ENCODE data around the gene SMG1. TPM values are rescaled to one million over a fixed set of nuclear protein-coding genes. Genes with fewer than 3 reads are reported as not detected.

Gene SMG1
- total RNA-seq, 2 experiments from 2014 or later: 128 to 137 TPM

- peak within 1 kb of the TSS; percentile 98 for H3K27ac Mint-ChIP-seq
- H3K9me3 Mint-ChIP-seq: no peaks in the 10 kb centered on the region
- peaks cover 55% of the 10 kb centered on the region for H3K36me3 Mint-ChIP-seq (ENCODE audit: low read depth)
- no peaks in the 10 kb centered on the region for H3K27me3 Mint-ChIP-seq
- ChIA-PET CTCF (interaction anchor here (0.5 to 7.2 kb wide), 28 partner anchors 11 to 1567 kb away, joined by 3 to 86 read pairs (median 4); partner anchors contain the start of gene RPS15A), POLR2A (interaction anchor here (0.6 to 1.6 kb wide), 6 partner anchors 11 to 266 kb away, joined by 3 to 34 read pairs (median 4); partner anchors contain the start of genes COQ7 and RPS15A)
- peak within 1 kb of the TSS; percentile 99 for H3K4me3 Mint-ChIP-seq
- H3K4me1 Mint-ChIP-seq: peaks cover 73% of the 10 kb centered on the region
- peak; percentile 98 for DNase-seq
Observed at GRCh38 chr16:18801145-18801972, 124.8 kb downstream of the SMG1 start, which contains the start of gene ARL6IP1. Gene ARL6IP1 (minus strand): TSS chr16:18801549. CDS start chr16:18801466, 83 bp downstream.

- Mint-ChIP-seq H3K36me3 (ENCODE audit: low read depth) (peaks cover 55% of the 10 kb centered on the region), H3K9me3 (no peaks in the 10 kb centered on the region), H3K27me3 (no peaks in the 10 kb centered on the region), H3K4me3 (peak overlapping the region; percentile 99), H3K27ac (peak overlapping the region; percentile 98), H3K4me1 (peaks cover 72% of the 10 kb centered on the region)
- peak; percentile 18 for DNase-seq
- ChIA-PET CTCF (interaction anchor here (0.5 to 7.2 kb wide), 7 partner anchors 11 to 1567 kb away, joined by 4 to 86 read pairs (median 11); partner anchors contain the start of gene RPS15A), POLR2A (no interaction called here)
Observed at GRCh38 chr16:18800775-18801144, 125.4 kb downstream of the SMG1 start.

GRCh38 chr16:18800293-18800692 lies 125.9 kb downstream of the SMG1 start:
- Mint-ChIP-seq H3K4me3 (peak overlapping the region; percentile 99), H3K9me3 (no peaks in the 10 kb centered on the region), H3K4me1 (peaks cover 69% of the 10 kb centered on the region), H3K27ac (peak overlapping the region; percentile 98), H3K36me3 (ENCODE audit: low read depth) (peaks cover 57% of the 10 kb centered on the region), H3K27me3 (no peaks in the 10 kb centered on the region)
- POLR2A ChIA-PET: no interaction called here
- no peak for DNase-seq
- CTCF ChIA-PET: interaction anchor here (2.4 to 7.2 kb wide), 3 partner anchors 10 to 47 kb away, joined by 11 to 86 read pairs (median 13); partner anchors contain the start of gene RPS15A

GRCh38 chr16:18799500-18799899 lies 126.7 kb downstream of the SMG1 start:
- no peaks in the 10 kb centered on the region for H3K27me3 Mint-ChIP-seq
- ChIA-PET CTCF (interaction anchor here (1.4 to 7.2 kb wide), 2 partner anchors 9 to 66 kb away, joined by 3 to 86 read pairs; partner anchors contain the start of gene RPS15A), POLR2A (no interaction called here)
- DNase-seq: no peak
- H3K4me1 Mint-ChIP-seq: peaks cover 61% of the 10 kb centered on the region
- peak overlapping the region; percentile 99 for H3K4me3 Mint-ChIP-seq
- H3K9me3 Mint-ChIP-seq: no peaks in the 10 kb centered on the region
- peak overlapping the region; percentile 98 for H3K27ac Mint-ChIP-seq
- peaks cover 60% of the 10 kb centered on the region for H3K36me3 Mint-ChIP-seq (ENCODE audit: low read depth)

GRCh38 chr16:18797746-18798145 lies 128.5 kb downstream of the SMG1 start:
- peaks cover 52% of the 10 kb centered on the region for H3K4me1 Mint-ChIP-seq

GRCh38 chr16:18796377-18796776 lies 129.8 kb downstream of the SMG1 start:
- Mint-ChIP-seq H3K9me3 (no peaks in the 10 kb centered on the region), H3K36me3 (ENCODE audit: low read depth) (peaks cover 76% of the 10 kb centered on the region), H3K27ac (peak overlapping the region; percentile 50), H3K4me1 (peaks cover 52% of the 10 kb centered on the region), H3K27me3 (no peaks in the 10 kb centered on the region), H3K4me3 (no peak overlapping the region)
- no peak for DNase-seq
- ChIA-PET CTCF (no interaction called here), POLR2A (no interaction called here)

More at GRCh38 chr16:18797746-18798145, 128.5 kb downstream of the SMG1 start:
- no peak overlapping the region for H3K27ac Mint-ChIP-seq
- ChIA-PET POLR2A (no interaction called here), CTCF (interaction anchor here (7.2 kb wide), 1 partner anchor 8 kb away, joined by 86 read pairs; the partner anchor contains the start of gene RPS15A)
- DNase-seq: no peak
- no peak overlapping the region for H3K4me3 Mint-ChIP-seq
- peaks cover 66% of the 10 kb centered on the region for H3K36me3 Mint-ChIP-seq (ENCODE audit: low read depth)
- H3K27me3 Mint-ChIP-seq: no peaks in the 10 kb centered on the region
- no peaks in the 10 kb centered on the region for H3K9me3 Mint-ChIP-seq

- Mint-ChIP-seq H3K27ac (no peak overlapping the region), H3K36me3 (ENCODE audit: low read depth) (peaks cover 79% of the 10 kb centered on the region), H3K4me1 (peaks cover 46% of the 10 kb centered on the region), H3K4me3 (no peak overlapping the region), H3K9me3 (no peaks in the 10 kb centered on the region), H3K27me3 (no peaks in the 10 kb centered on the region)
- ChIA-PET POLR2A (interaction anchor here (0.6 kb wide), 1 partner anchor 713 kb away, joined by 5 read pairs; no protein-coding TSS in a partner anchor), CTCF (interaction anchor here (1.4 to 8.2 kb wide), 2 partner anchors 8 to 51 kb away, joined by 3 to 86 read pairs; partner anchors contain the start of gene ARL6IP1)
- no peak for DNase-seq
Observed at GRCh38 chr16:18792836-18793433, 133.3 kb downstream of the SMG1 start.

GRCh38 chr16:18789850-18790706 lies 136.1 kb downstream of the SMG1 start, which contains the start of gene RPS15A:
Gene RPS15A (minus strand): TSS chr16:18790334. CDS start chr16:18789113, 1,221 bp downstream.
- H3K9me3 Mint-ChIP-seq: no peaks in the 10 kb centered on the region
- CTCF ChIA-PET: interaction anchor here (0.6 to 8.2 kb wide), 8 partner anchors 11 to 257 kb away, joined by 3 to 86 read pairs (median 3); partner anchors contain the start of gene ARL6IP1

GRCh38 chr16:18789515-18789849 lies 136.7 kb downstream of the SMG1 start:
- Mint-ChIP-seq H3K4me1 (peaks cover 63% of the 10 kb centered on the region), H3K9me3 (no peaks in the 10 kb centered on the region), H3K36me3 (ENCODE audit: low read depth) (peaks cover 88% of the 10 kb centered on the region), H3K27me3 (no peaks in the 10 kb centered on the region), H3K4me3 (peak overlapping the region; percentile 85), H3K27ac (peak overlapping the region; percentile 94)
- POLR2A ChIA-PET: interaction anchor here (1.3 to 1.5 kb wide), 2 partner anchors 12 to 15 kb away, joined by 7 to 34 read pairs; partner anchors contain the start of gene ARL6IP1
- CTCF ChIA-PET: interaction anchor here (0.8 to 8.2 kb wide), 4 partner anchors 12 to 92 kb away, joined by 3 to 86 read pairs (median 4); partner anchors contain the start of gene ARL6IP1
- DNase-seq: no peak

More at GRCh38 chr16:18789850-18790706, 136.1 kb downstream of the SMG1 start, which contains the start of gene RPS15A:
- POLR2A ChIA-PET: interaction anchor here (0.6 to 1.5 kb wide), 4 partner anchors 12 to 850 kb away, joined by 3 to 34 read pairs (median 6); partner anchors contain the start of gene ARL6IP1
- Mint-ChIP-seq H3K27ac (peak within 1 kb of the TSS; percentile 94), H3K27me3 (no peaks in the 10 kb centered on the region), H3K4me1 (peaks cover 57% of the 10 kb centered on the region), H3K36me3 (ENCODE audit: low read depth) (peaks cover 85% of the 10 kb centered on the region), H3K4me3 (peak within 1 kb of the TSS; percentile 85)
- peak; percentile 97 for DNase-seq

GRCh38 chr16:18788828-18789514 lies 137.2 kb downstream of the SMG1 start:
- peaks cover 62% of the 10 kb centered on the region for H3K4me1 Mint-ChIP-seq
- POLR2A ChIA-PET: interaction anchor here (1.2 to 1.5 kb wide), 2 partner anchors 13 to 15 kb away, joined by 4 to 34 read pairs; partner anchors contain the start of gene ARL6IP1
- H3K9me3 Mint-ChIP-seq: no peaks in the 10 kb centered on the region
- H3K27ac Mint-ChIP-seq: peak overlapping the region; percentile 94
- no peak for DNase-seq
- CTCF ChIA-PET: interaction anchor here (1.4 to 8.2 kb wide), 2 partner anchors 12 to 77 kb away, joined by 4 to 86 read pairs; partner anchors contain the start of gene ARL6IP1
- peak overlapping the region; percentile 85 for H3K4me3 Mint-ChIP-seq
- H3K36me3 Mint-ChIP-seq (ENCODE audit: low read depth): peaks cover 87% of the 10 kb centered on the region
- no peaks in the 10 kb centered on the region for H3K27me3 Mint-ChIP-seq
